Lower leg skin (tissue), 4 donors: ENCODE data around the gene SLFN12. TPM values are rescaled to one million over a fixed set of nuclear protein-coding genes. Genes with fewer than 3 reads are reported as not detected.
"Not testable (repeated sequence)": the region's sequence is repeated elsewhere in the genome, so short reads cannot be mapped to it uniquely, and the experiment has no call there.

Source experiments
- DNase-seq, 2 donors: peaks; one replicate each; pipeline ENCODE4 v3.0.0-alpha.2; 2019; ENCODE audit warnings: low spot score in 2 of 2
- H3K4me3 ChIP-seq: fragments of 200-600 bp; sonication (generic); 2 replicates; pipeline ENCODE4 v1.5.1; 2017; ENCODE audit warnings: mild to moderate bottlenecking, low read depth; ENCODE audit not compliant: poor library complexity, severe bottlenecking
- POLR2A ChIP-seq, 2 donors: fragments of 450-650 bp; IDR thresholded peaks; one replicate each; pipeline ENCODE4 v1.6.1; 2016 to 2017; ENCODE audit warnings: antibody characterized with exemption in 2 of 2, mild to moderate bottlenecking in 1 of 2, moderate library complexity in 1 of 2
- WGBS, 2 donors: methylation state at CpG; one replicate each; pipeline ENCODE4 v1.1.5; 2018; 5-methylcytosine and 5-hydroxymethylcytosine counted together
- intact Hi-C: fragments of 100-400 bp; cut with DNase I; formaldehyde crosslinking; loops from one replicate; pipeline ENCODE4 v1.15.0; 2023; ENCODE audit warnings: low total_unique reads
- total RNA-seq, 4 donors: library from RNA; depleted of rRNA; stranded (reverse); fragments of >200 nt; gene quantifications; one replicate each; pipeline ENCODE4 v1.1.0, GENCODE V29; 2016
- TF ChIP-seq, protein P1 (sequence below), 3 donors: fragments of 450-650 bp; IDR thresholded peaks; one replicate each; pipeline ENCODE4 v1.5.1; 2016; ENCODE audit warnings: antibody characterized with exemption in 3 of 3, mild to moderate bottlenecking in 3 of 3, moderate library complexity in 2 of 3

SLFN12 gene
- total RNA-seq, 4 donors from 2014 or later, result 1.2 to 2.5 (median 1.9) TPM

DNA sequence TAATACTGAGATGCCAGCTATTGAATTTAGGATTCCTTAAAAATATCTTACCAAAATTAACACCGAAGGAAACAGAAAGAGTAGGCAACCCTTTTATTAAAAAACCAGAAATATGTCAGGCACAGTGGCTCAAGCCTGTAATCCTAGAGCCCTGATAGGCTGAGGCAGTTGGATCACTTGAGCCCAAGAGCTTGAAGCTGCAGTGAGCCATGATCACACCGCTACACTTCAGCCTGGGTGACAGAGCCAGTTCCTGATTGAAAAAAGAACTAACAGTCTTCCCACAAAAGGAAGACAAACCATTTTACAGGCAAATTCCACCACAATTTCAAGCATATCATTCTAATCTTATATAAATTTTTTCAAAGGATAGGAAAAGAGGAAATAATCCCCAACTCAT, 15.6 kb downstream of the SLFN12 start:
- DNase-seq, result no peak
- H3K4me3 ChIP-seq, result no peak overlapping the region
- WGBS, 2 donors, result 87 to 92% methylated on average over 2 of the region's 2 CpGs
- intact Hi-C loops, result no loop called here
- no peak for TF ChIP-seq POLR2A (IDR thresholded peaks at IDR 0.05)
- TF ChIP-seq, protein P1, sequence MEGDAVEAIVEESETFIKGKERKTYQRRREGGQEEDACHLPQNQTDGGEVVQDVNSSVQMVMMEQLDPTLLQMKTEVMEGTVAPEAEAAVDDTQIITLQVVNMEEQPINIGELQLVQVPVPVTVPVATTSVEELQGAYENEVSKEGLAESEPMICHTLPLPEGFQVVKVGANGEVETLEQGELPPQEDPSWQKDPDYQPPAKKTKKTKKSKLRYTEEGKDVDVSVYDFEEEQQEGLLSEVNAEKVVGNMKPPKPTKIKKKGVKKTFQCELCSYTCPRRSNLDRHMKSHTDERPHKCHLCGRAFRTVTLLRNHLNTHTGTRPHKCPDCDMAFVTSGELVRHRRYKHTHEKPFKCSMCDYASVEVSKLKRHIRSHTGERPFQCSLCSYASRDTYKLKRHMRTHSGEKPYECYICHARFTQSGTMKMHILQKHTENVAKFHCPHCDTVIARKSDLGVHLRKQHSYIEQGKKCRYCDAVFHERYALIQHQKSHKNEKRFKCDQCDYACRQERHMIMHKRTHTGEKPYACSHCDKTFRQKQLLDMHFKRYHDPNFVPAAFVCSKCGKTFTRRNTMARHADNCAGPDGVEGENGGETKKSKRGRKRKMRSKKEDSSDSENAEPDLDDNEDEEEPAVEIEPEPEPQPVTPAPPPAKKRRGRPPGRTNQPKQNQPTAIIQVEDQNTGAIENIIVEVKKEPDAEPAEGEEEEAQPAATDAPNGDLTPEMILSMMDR (IDR thresholded peaks at IDR 0.05), result no peak

DNA sequence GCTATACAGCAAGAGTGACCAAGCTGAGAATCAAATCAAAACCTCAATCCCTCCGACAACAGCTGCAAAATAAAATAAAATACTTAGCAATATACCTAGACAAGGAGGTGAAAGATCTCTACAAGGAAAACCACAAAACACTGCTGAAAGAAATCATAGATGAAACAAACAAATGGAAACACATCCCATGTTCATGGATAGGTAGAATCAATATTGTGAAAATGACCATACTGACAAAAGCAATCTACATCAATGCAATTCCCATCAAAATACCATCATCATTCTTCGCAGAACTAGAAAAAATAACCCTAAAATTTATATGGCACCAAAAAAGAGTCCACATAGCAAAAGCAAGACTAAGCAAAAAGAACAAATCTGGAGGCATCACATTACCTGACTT, 17.6 kb downstream of the SLFN12 start:
- DNase-seq, H3K4me3 ChIP-seq: not testable (repeated sequence)
- WGBS, 2 donors, result 91 to 94% methylated on average over 2 of the region's 2 CpGs

DNA sequence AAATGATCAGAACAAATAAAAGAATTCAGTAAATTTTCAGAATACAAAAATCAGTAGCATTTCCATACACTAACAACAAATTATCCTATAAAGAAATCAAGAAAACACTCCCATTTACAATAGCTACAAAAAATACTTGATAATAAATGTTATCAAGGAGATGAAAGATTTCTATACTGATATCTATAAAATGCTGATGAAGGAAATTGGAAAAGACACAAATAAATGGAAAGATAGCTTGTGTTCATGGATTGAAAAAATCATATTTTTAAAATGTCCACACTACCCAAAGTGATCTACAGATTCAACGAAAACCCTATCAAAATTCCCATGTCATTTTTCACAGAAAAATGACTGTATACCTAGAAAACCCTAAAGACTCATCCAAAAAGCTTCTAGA, 18.1 kb downstream of the SLFN12 start:
- TF ChIP-seq, protein P1 (IDR thresholded peaks at IDR 0.05), result no peak
- no peak for TF ChIP-seq POLR2A (IDR thresholded peaks at IDR 0.05)
- intact Hi-C loops, result no loop called here
- H3K4me3 ChIP-seq, result no peak overlapping the region
- DNase-seq, result no peak
- 89 to 98% methylated on average over 1 of the region's 1 CpG for WGBS, 2 donors

More for the DNA sequence above, 17.6 kb downstream of the SLFN12 start:
- intact Hi-C loops, result not testable (repeated sequence)

DNA sequence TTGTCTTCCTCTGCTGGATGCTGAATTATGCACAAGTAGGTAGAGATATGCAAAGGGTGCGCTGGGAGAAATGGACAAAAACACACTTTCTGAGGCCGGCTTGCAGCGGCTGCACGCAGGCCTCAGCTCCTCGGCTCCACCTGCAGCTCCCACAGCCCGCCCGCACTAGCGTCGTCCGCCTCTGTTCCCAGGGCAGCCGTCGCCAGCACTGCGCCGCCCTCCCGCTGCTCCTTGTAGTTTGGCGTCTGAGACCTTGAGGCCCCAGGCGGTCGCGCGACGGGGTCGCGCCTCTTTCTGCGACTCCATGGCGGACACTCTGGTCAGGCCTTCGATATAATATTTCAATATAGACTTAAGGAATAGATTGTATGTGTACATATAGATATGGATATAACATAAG, 24.8 kb downstream of the SLFN12 start:
- DNase-seq, result no peak
- intact Hi-C loops, result no loop called here
- no peak overlapping the region for H3K4me3 ChIP-seq
- WGBS, 2 donors, result 91 to 92% methylated on average over 26 of the region's 26 CpGs
- TF ChIP-seq POLR2A (IDR thresholded peaks at IDR 0.05), result no peak
- TF ChIP-seq, protein P1 (IDR thresholded peaks at IDR 0.05), result no peak

DNA sequence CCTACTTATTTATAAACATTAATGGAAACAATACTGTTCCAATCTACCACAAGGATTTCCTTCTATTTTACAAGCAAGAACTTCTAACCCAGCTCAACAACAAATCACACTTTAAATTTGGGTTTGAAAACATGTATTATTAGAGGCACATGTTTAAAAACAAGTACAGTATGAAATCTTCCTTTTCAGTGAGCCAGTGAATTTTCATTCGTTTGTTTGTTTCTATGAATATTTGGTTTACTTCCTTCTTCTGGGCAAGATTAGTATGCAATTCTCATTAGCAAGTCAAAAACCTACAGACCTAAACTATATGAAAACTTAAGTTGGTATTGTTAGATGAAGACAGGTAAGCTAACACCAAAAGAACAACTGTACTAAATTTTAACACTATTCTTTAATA, 25.7 kb downstream of the SLFN12 start:
- no peak overlapping the region for H3K4me3 ChIP-seq
- TF ChIP-seq POLR2A (IDR thresholded peaks at IDR 0.05), result no peak
- TF ChIP-seq, protein P1 (IDR thresholded peaks at IDR 0.05), result no peak
- 74 to 85% methylated on average over 1 of the region's 1 CpG for WGBS, 2 donors
- no peak for DNase-seq
- intact Hi-C loops, result no loop called here

DNA sequence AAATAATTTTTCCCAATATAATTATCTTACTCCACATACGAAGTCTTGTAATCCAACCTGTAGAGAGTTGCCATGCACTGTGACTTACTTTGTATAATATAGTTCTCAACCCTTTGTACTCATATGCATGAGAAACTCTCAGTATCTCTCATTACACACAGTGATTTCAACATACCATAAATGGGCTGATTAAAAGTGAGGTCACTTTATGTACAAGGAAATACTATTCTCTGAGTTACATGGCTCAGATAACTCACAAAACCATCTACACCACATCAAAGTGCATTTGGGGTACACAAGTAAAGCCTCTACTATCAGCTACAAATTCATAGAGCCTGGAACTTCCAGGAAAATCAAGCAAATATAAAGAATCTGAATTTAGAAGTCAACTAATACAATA, 27.9 kb downstream of the SLFN12 start:
- WGBS, 2 donors, result 90 to 100% methylated on average over 1 of the region's 1 CpG
- H3K4me3 ChIP-seq, result no peak overlapping the region
- DNase-seq, result no peak
- TF ChIP-seq POLR2A (IDR thresholded peaks at IDR 0.05), result no peak
- TF ChIP-seq, protein P1 (IDR thresholded peaks at IDR 0.05), result no peak
- intact Hi-C loops, result no loop called here

DNA sequence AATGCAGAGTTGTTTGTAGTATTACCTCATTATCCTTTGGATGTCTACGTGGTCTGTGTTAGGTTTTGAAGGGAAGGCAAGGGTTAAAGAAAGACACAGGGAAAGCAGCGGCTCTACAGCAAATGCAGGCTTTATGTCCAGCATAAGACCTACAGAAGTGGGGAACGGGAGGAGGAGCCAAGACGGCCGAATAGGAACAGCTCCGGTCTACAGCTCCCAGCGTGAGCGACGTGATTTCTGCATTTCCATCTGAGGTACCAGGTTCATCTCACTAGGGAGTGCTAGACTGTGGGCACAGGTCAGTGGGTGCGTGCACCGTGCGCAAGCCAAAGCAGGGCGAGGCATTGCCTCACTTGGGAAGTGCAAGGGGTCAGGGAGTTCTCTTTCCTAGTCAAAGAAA, 38.5 kb downstream of the SLFN12 start:
- DNase-seq, intact Hi-C loops, H3K4me3 ChIP-seq: not testable (repeated sequence)
- 87 to 91% methylated on average over 13 of the region's 13 CpGs for WGBS, 2 donors
